Ishikawa (cell line): ENCODE measurements around the gene PLSCR1.

Experiments
- CEBPB ChIP-seq: IDR thresholded peaks from 2 replicates; pipeline ENCODE4 v1.6.1; 2012
- CREB1 ChIP-seq: IDR thresholded peaks from 2 replicates; pipeline ENCODE4 v1.6.1; 2012; ENCODE audit warnings: low read depth
- EGR1 ChIP-seq: IDR thresholded peaks from 2 replicates; pipeline ENCODE4 v1.6.1; 2012
- EP300 ChIP-seq: IDR thresholded peaks from 2 replicates; pipeline ENCODE4 v1.6.1; 2012; ENCODE audit warnings: borderline replicate concordance
- FOXM1 ChIP-seq: IDR thresholded peaks from 2 replicates; pipeline ENCODE4 v1.6.1; 2012; ENCODE audit warnings: low read depth, borderline replicate concordance
- NFIC ChIP-seq: IDR thresholded peaks from 2 replicates; pipeline ENCODE4 v1.6.1; 2012
- RAD21 ChIP-seq: IDR thresholded peaks from 2 replicates; pipeline ENCODE4 v1.6.1; 2012; ENCODE audit warnings: low read depth
- TAF1 ChIP-seq: IDR thresholded peaks from 2 replicates; pipeline ENCODE4 v1.6.1; 2012; ENCODE audit warnings: low read depth, mild to moderate bottlenecking
- TCF12 ChIP-seq: IDR thresholded peaks from 2 replicates; pipeline ENCODE4 v1.6.1; 2012; ENCODE audit warnings: low read depth
- TEAD4 ChIP-seq: IDR thresholded peaks from 2 replicates; pipeline ENCODE4 v1.6.1; 2012
- YY1 ChIP-seq: IDR thresholded peaks from 2 replicates; pipeline ENCODE4 v1.6.1; 2012; ENCODE audit warnings: low read depth
- ZBTB7A ChIP-seq: IDR thresholded peaks from 2 replicates; pipeline ENCODE4 v1.6.1; 2012; ENCODE audit warnings: low read depth
- TF ChIP-seq, protein P1 (sequence below): IDR thresholded peaks from 2 replicates; pipeline ENCODE4 v1.6.1; 2012
- TF ChIP-seq, protein P2 (sequence below): IDR thresholded peaks from 2 replicates; pipeline ENCODE4 v1.6.1; 2012
- TF ChIP-seq, protein P3 (sequence below): IDR thresholded peaks from 2 replicates; pipeline ENCODE4 v1.6.1; 2012; ENCODE audit warnings: low read depth, mild to moderate bottlenecking

Gene PLSCR1

DNA sequence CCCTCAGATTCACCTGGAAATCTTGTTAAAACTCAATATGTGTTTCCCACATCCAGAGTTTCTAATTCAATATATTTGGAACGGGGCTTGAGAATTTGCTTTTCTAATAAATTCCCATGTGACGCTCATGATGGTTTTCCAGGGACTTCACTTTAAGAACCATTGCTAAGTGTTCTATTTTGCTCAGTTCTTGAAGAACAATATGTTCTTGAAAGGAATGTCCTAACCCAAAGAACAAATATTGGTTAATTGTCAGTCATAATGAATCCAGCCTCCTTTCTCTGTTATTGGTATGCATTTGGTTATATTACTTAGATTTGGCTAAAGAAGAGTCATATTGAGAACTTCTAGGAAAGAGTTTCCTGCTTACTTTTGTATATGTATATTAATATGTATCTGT, 70.7 kb downstream of the PLSCR1 start:
- TF ChIP-seq CEBPB (no peak), TEAD4 (no peak), ZBTB7A (no peak), TAF1 (no peak)
- TF ChIP-seq, protein P1, sequence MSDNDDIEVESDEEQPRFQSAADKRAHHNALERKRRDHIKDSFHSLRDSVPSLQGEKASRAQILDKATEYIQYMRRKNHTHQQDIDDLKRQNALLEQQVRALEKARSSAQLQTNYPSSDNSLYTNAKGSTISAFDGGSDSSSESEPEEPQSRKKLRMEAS: no peak
- TF ChIP-seq, protein P2, sequence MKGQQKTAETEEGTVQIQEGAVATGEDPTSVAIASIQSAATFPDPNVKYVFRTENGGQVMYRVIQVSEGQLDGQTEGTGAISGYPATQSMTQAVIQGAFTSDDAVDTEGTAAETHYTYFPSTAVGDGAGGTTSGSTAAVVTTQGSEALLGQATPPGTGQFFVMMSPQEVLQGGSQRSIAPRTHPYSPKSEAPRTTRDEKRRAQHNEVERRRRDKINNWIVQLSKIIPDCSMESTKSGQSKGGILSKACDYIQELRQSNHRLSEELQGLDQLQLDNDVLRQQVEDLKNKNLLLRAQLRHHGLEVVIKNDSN: no peak

DNA sequence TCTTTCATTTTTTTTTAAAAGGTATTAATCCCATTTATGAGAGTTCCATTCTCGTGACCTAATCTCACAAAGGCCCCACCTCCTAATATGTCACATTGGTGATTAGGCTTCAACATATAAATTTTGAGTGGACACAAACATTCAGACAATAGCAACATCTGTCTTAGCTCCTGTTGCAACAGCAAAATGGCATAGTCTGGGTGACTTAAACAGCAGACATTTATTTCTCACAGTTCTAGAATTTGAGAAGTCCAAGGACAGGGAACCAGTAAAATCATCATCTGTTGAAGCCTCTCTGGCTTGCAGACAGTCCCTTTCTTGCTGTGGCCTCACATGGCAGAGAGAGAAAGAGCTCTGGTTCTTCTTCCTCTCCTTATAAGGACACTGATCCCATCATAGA, 71.8 kb downstream of the PLSCR1 start:
- TF ChIP-seq CEBPB: no peak
- no peak for TF ChIP-seq YY1
- TF ChIP-seq RAD21: no peak
- TF ChIP-seq FOXM1: no peak
- TF ChIP-seq, protein P1: no peak
- TF ChIP-seq TCF12: no peak
- TF ChIP-seq EGR1: no peak
- no peak for TF ChIP-seq EP300
- TF ChIP-seq TEAD4: no peak
- TF ChIP-seq NFIC: no peak
- no peak for TF ChIP-seq TAF1
- TF ChIP-seq CREB1: no peak
- TF ChIP-seq, protein P2: no peak
- no peak for TF ChIP-seq ZBTB7A
- TF ChIP-seq, protein P3, sequence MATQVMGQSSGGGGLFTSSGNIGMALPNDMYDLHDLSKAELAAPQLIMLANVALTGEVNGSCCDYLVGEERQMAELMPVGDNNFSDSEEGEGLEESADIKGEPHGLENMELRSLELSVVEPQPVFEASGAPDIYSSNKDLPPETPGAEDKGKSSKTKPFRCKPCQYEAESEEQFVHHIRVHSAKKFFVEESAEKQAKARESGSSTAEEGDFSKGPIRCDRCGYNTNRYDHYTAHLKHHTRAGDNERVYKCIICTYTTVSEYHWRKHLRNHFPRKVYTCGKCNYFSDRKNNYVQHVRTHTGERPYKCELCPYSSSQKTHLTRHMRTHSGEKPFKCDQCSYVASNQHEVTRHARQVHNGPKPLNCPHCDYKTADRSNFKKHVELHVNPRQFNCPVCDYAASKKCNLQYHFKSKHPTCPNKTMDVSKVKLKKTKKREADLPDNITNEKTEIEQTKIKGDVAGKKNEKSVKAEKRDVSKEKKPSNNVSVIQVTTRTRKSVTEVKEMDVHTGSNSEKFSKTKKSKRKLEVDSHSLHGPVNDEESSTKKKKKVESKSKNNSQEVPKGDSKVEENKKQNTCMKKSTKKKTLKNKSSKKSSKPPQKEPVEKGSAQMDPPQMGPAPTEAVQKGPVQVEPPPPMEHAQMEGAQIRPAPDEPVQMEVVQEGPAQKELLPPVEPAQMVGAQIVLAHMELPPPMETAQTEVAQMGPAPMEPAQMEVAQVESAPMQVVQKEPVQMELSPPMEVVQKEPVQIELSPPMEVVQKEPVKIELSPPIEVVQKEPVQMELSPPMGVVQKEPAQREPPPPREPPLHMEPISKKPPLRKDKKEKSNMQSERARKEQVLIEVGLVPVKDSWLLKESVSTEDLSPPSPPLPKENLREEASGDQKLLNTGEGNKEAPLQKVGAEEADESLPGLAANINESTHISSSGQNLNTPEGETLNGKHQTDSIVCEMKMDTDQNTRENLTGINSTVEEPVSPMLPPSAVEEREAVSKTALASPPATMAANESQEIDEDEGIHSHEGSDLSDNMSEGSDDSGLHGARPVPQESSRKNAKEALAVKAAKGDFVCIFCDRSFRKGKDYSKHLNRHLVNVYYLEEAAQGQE: no peak

DNA sequence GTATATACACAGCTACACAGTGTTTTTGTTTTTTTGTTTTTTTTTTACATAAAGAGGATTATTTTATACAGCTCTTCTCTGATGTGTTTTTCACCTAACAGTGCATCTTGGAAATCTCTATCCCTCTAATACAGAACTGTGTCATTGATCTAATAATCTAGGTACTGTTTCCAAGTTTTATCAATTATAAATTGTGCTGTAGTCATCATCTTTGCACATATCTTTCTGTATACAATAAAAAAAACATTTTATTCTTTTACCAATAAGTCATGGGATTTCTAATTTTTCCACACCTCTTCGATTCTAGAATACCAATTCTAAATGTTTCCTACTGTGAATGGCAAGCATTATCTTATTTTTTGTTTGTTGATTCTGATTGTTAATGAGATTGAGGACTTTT, 73.4 kb downstream of the PLSCR1 start:
- TF ChIP-seq TAF1 (no peak), FOXM1 (no peak), RAD21 (no peak), CEBPB (no peak), TCF12 (no peak)
- TF ChIP-seq, protein P2: no peak
- TF ChIP-seq, protein P1: no peak

DNA sequence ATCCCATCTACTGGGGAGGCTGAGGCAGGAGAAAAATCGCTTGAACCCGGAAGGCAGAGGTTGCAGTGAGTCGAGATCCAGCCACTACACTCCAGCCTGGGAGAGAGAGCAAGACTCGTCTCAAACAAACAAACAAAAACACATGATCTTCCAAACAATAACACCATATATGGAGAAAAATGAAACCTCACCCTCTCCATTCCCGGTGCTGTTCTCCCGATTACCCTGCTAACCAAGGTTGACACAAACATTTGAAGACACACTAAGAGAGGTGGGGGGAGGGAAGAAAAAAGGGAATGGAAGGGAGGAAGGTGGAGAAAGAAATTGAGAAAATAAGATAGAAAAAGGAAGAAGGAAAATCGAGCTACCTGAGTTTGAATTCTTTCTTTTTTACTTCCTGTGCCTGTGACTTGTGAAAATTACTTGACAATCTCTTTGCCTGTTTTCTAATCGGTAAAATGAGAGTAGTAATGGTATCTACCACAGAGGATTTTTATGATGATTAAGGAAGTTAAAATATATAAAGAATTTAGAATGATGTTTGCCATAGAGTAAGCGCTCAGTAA, 73.9 kb downstream of the PLSCR1 start:
- TF ChIP-seq EP300 (no peak), TAF1 (no peak), YY1 (no peak), RAD21 (no peak), EGR1 (no peak), CEBPB (no peak), NFIC (no peak), TEAD4 (no peak), FOXM1 (no peak)
- TF ChIP-seq, protein P3: no peak
- TF ChIP-seq, protein P1: no peak
- TF ChIP-seq, protein P2: no peak
